ENCODE results near the gene ZBTB7C. TPM values are rescaled to one million over a fixed set of nuclear protein-coding genes. Genes with fewer than 3 reads are reported as not detected.

Gene ZBTB7C
- total and polyA plus RNA-seq, 3 experiments from 2014 or later: 0.13 TPM; not detected in 2

GRCh38 chr18:48197819-48198218 is 211.4 kb downstream of the ZBTB7C start:
- Mint-ChIP-seq H3K27me3 (peaks cover 16 to 36% of the 10 kb centered on the region in 2 donors), H3K4me1 (no peaks in the 10 kb centered on the region), H3K9me3 (peaks cover 0 to 2% (median 0%) of the 10 kb centered on the region in 5 donors), H3K27ac (no peak overlapping the region), H3K4me3 (no peak overlapping the region), H3K36me3 (no peaks in the 10 kb centered on the region)
- Histone ChIP-seq H3K9me3 (ENCODE audit: low read length) (no peaks in the 10 kb centered on the region), H3K27ac (ENCODE audit: low read depth, low read length) (no peak overlapping the region), H3K4me3 (ENCODE audit: low read length) (no peak overlapping the region), H3K27me3 (ENCODE audit: insufficient read depth, low read length, poor library complexity, severe bottlenecking) (peaks cover 5% of the 10 kb centered on the region), H3K36me3 (ENCODE audit: insufficient read depth, low read length) (no peaks in the 10 kb centered on the region), H3K4me1 (ENCODE audit: insufficient read depth, low read length) (no peaks in the 10 kb centered on the region)
- POLR2A ChIA-PET: no interaction called here
- DNase-seq: no peak
- CTCF ChIA-PET: no interaction called here

GRCh38 chr18:48195787-48196186 is 213.4 kb downstream of the ZBTB7C start:
- Histone ChIP-seq H3K9me3 (ENCODE audit: low read length) (no peaks in the 10 kb centered on the region), H3K27me3 (ENCODE audit: insufficient read depth, low read length, poor library complexity, severe bottlenecking) (peaks cover 5% of the 10 kb centered on the region), H3K4me1 (ENCODE audit: insufficient read depth, low read length) (no peaks in the 10 kb centered on the region), H3K4me3 (ENCODE audit: low read length) (no peak overlapping the region), H3K27ac (ENCODE audit: low read depth, low read length) (no peak overlapping the region), H3K36me3 (ENCODE audit: insufficient read depth, low read length) (no peaks in the 10 kb centered on the region)
- no peak for DNase-seq
- Mint-ChIP-seq H3K4me3 (no peak overlapping the region), H3K27ac (no peak overlapping the region), H3K4me1 (no peaks in the 10 kb centered on the region), H3K27me3 (peaks cover 12 to 20% of the 10 kb centered on the region in 2 donors), H3K9me3 (peaks cover 0 to 2% (median 0%) of the 10 kb centered on the region in 5 donors), H3K36me3 (no peaks in the 10 kb centered on the region)
- ChIA-PET CTCF (no interaction called here), POLR2A (no interaction called here)

GRCh38 chr18:48194591-48195181 is 214.5 kb downstream of the ZBTB7C start:
- DNase-seq: no peak
- no peak overlapping the region for H3K4me3 ChIP-seq (ENCODE audit: low read length)
- no peak overlapping the region for H3K27ac ChIP-seq (ENCODE audit: low read depth, low read length)
- no peaks in the 10 kb centered on the region for H3K9me3 ChIP-seq (ENCODE audit: low read length)
- H3K27me3 ChIP-seq (ENCODE audit: insufficient read depth, low read length, poor library complexity, severe bottlenecking): no peaks in the 10 kb centered on the region
- H3K4me1 Mint-ChIP-seq: no peaks in the 10 kb centered on the region
- no peaks in the 10 kb centered on the region for H3K36me3 ChIP-seq (ENCODE audit: insufficient read depth, low read length)
- ChIA-PET CTCF (no interaction called here), POLR2A (no interaction called here)
- H3K27ac Mint-ChIP-seq: no peak overlapping the region
- no peaks in the 10 kb centered on the region for H3K36me3 Mint-ChIP-seq
- no peak overlapping the region for H3K4me3 Mint-ChIP-seq
- peaks cover 10 to 14% of the 10 kb centered on the region in 2 donors for H3K27me3 Mint-ChIP-seq
- no peaks in the 10 kb centered on the region for H3K4me1 ChIP-seq (ENCODE audit: insufficient read depth, low read length)
- peaks cover 0 to 2% (median 0%) of the 10 kb centered on the region in 5 donors for H3K9me3 Mint-ChIP-seq

- H3K4me1 ChIP-seq (ENCODE audit: insufficient read depth, low read length): no peaks in the 10 kb centered on the region
- Mint-ChIP-seq H3K27me3 (peaks cover 8 to 14% of the 10 kb centered on the region in 2 donors), H3K4me3 (no peak overlapping the region), H3K9me3 (peaks cover 0 to 2% (median 0%) of the 10 kb centered on the region in 5 donors), H3K27ac (no peak overlapping the region), H3K36me3 (no peaks in the 10 kb centered on the region), H3K4me1 (no peaks in the 10 kb centered on the region)
- H3K36me3 ChIP-seq (ENCODE audit: insufficient read depth, low read length): no peaks in the 10 kb centered on the region
- H3K4me3 ChIP-seq (ENCODE audit: low read length): no peak overlapping the region
- DNase-seq: no peak
- ChIA-PET POLR2A (no interaction called here), CTCF (no interaction called here)
- no peak overlapping the region for H3K27ac ChIP-seq (ENCODE audit: low read depth, low read length)
- H3K9me3 ChIP-seq (ENCODE audit: low read length): no peaks in the 10 kb centered on the region
- no peaks in the 10 kb centered on the region for H3K27me3 ChIP-seq (ENCODE audit: insufficient read depth, low read length, poor library complexity, severe bottlenecking)
Observed at GRCh38 chr18:48193521-48194492, 215.4 kb downstream of the ZBTB7C start.

- Mint-ChIP-seq H3K27ac (no peak overlapping the region), H3K27me3 (peaks cover 9 to 13% of the 10 kb centered on the region in 2 donors), H3K9me3 (peaks cover 0 to 2% (median 0%) of the 10 kb centered on the region in 5 donors), H3K4me3 (no peak overlapping the region), H3K36me3 (no peaks in the 10 kb centered on the region), H3K4me1 (no peaks in the 10 kb centered on the region)
- Histone ChIP-seq H3K4me1 (ENCODE audit: insufficient read depth, low read length) (no peaks in the 10 kb centered on the region), H3K36me3 (ENCODE audit: insufficient read depth, low read length) (no peaks in the 10 kb centered on the region), H3K27me3 (ENCODE audit: insufficient read depth, low read length, poor library complexity, severe bottlenecking) (no peaks in the 10 kb centered on the region), H3K4me3 (ENCODE audit: low read length) (no peak overlapping the region), H3K27ac (ENCODE audit: low read depth, low read length) (no peak overlapping the region), H3K9me3 (ENCODE audit: low read length) (no peaks in the 10 kb centered on the region)
- POLR2A ChIA-PET: no interaction called here
- CTCF ChIA-PET: no interaction called here
- no peak for DNase-seq
Observed at GRCh38 chr18:48192542-48192941, 216.6 kb downstream of the ZBTB7C start.

- peaks cover 0 to 2% (median 0%) of the 10 kb centered on the region in 5 donors for H3K9me3 Mint-ChIP-seq
- Histone ChIP-seq H3K4me3 (ENCODE audit: low read length) (no peak overlapping the region), H3K4me1 (ENCODE audit: insufficient read depth, low read length) (no peaks in the 10 kb centered on the region), H3K27me3 (ENCODE audit: insufficient read depth, low read length, poor library complexity, severe bottlenecking) (no peaks in the 10 kb centered on the region), H3K36me3 (ENCODE audit: insufficient read depth, low read length) (no peaks in the 10 kb centered on the region), H3K9me3 (ENCODE audit: low read length) (no peaks in the 10 kb centered on the region), H3K27ac (ENCODE audit: low read depth, low read length) (no peak overlapping the region)
- H3K27me3 Mint-ChIP-seq: peaks cover 12 to 19% of the 10 kb centered on the region in 2 donors
- DNase-seq: no peak
- CTCF ChIA-PET: interaction anchor here (0.7 to 1.0 kb wide), 2 partner anchors 9 to 13 kb away, joined by 3 read pairs; no protein-coding TSS in a partner anchor
- no peaks in the 10 kb centered on the region for H3K4me1 Mint-ChIP-seq
- H3K36me3 Mint-ChIP-seq: no peaks in the 10 kb centered on the region
- H3K27ac Mint-ChIP-seq: no peak overlapping the region
- no peak overlapping the region for H3K4me3 Mint-ChIP-seq
- POLR2A ChIA-PET: no interaction called here
Observed at GRCh38 chr18:48191494-48191893, 217.7 kb downstream of the ZBTB7C start.

GRCh38 chr18:48190994-48191393 is 218.2 kb downstream of the ZBTB7C start:
- H3K27ac ChIP-seq (ENCODE audit: low read depth, low read length): no peak overlapping the region
- Mint-ChIP-seq H3K27me3 (peaks cover 12 to 24% of the 10 kb centered on the region in 2 donors), H3K9me3 (peaks cover 0 to 2% (median 0%) of the 10 kb centered on the region in 5 donors), H3K4me1 (no peaks in the 10 kb centered on the region), H3K27ac (no peak overlapping the region), H3K4me3 (no peak overlapping the region), H3K36me3 (no peaks in the 10 kb centered on the region)
- H3K36me3 ChIP-seq (ENCODE audit: insufficient read depth, low read length): no peaks in the 10 kb centered on the region
- H3K9me3 ChIP-seq (ENCODE audit: low read length): no peaks in the 10 kb centered on the region
- H3K4me1 ChIP-seq (ENCODE audit: insufficient read depth, low read length): no peaks in the 10 kb centered on the region
- ChIA-PET POLR2A (no interaction called here), CTCF (no interaction called here)
- no peaks in the 10 kb centered on the region for H3K27me3 ChIP-seq (ENCODE audit: insufficient read depth, low read length, poor library complexity, severe bottlenecking)
- no peak for DNase-seq
- no peak overlapping the region for H3K4me3 ChIP-seq (ENCODE audit: low read length)

GRCh38 chr18:48188609-48189008 is 220.6 kb downstream of the ZBTB7C start:
- no peaks in the 10 kb centered on the region for H3K4me1 Mint-ChIP-seq
- ChIA-PET POLR2A (no interaction called here), CTCF (no interaction called here)
- H3K27me3 Mint-ChIP-seq: peaks cover 14 to 42% of the 10 kb centered on the region in 2 donors
- no peak overlapping the region for H3K4me3 ChIP-seq (ENCODE audit: low read length)
- H3K4me3 Mint-ChIP-seq: no peak overlapping the region
- no peaks in the 10 kb centered on the region for H3K36me3 ChIP-seq (ENCODE audit: insufficient read depth, low read length)
- no peaks in the 10 kb centered on the region for H3K9me3 Mint-ChIP-seq
- H3K27ac ChIP-seq (ENCODE audit: low read depth, low read length): no peak overlapping the region
- no peaks in the 10 kb centered on the region for H3K4me1 ChIP-seq (ENCODE audit: insufficient read depth, low read length)
- H3K27ac Mint-ChIP-seq: no peak overlapping the region
- no peak for DNase-seq
- no peaks in the 10 kb centered on the region for H3K27me3 ChIP-seq (ENCODE audit: insufficient read depth, low read length, poor library complexity, severe bottlenecking)
- H3K9me3 ChIP-seq (ENCODE audit: low read length): no peaks in the 10 kb centered on the region
- peaks cover 0 to 1% (median 0%) of the 10 kb centered on the region in 3 donors for H3K36me3 Mint-ChIP-seq
